Caki2 (cell line): ENCODE data around the gene ACAD10. TPM values are rescaled to one million over a fixed set of nuclear protein-coding genes. Genes with fewer than 3 reads are reported as not detected.
"Not testable (repeated sequence)": the region's sequence is repeated elsewhere in the genome, so short reads cannot be mapped to it uniquely, and the experiment has no call there.

Source experiments
- DNase-seq: peaks from one replicate; pipeline ENCODE4 v3.0.0-alpha.2; 2015; ENCODE audit warnings: low read depth
- in situ Hi-C: cut with HindIII; loops from 2 replicates; pipeline ENCODE4 v1.10.0; 2016; ENCODE audit warnings: low sequenced_read_pairs, low pct_unique_long_range_greater_than_20kb, mixed read lengths
- total RNA-seq: library from RNA; depleted of rRNA; stranded (reverse); fragments of >200 nt; shearing (Covaris generic); gene quantifications from 2 replicates; pipeline ENCODE4 v1.2.3, GENCODE V29; 2014; ENCODE audit warnings: low replicate concordance

ACAD10 gene
- total RNA-seq, 1 experiment from 2014 or later: 14.7 TPM

GRCh38 chr12:111684485-111685198 lies 1.2 kb upstream of the ACAD10 start:
- in situ Hi-C loops: loop anchor here (25.0 kb wide), 1 partner anchor 222 kb away; no protein-coding TSS in a partner anchor
- DNase-seq: not testable (repeated sequence)

GRCh38 chr12:111685322-111685810 lies 487 bp upstream of the ACAD10 start:
- no peak for DNase-seq
- in situ Hi-C loops: loop anchor here (25.0 kb wide), 1 partner anchor 223 kb away; no protein-coding TSS in a partner anchor

GRCh38 chr12:111686574-111687105 lies 787 bp downstream of the ACAD10 start:
- DNase-seq: no peak
- in situ Hi-C loops: loop anchor here (25.0 kb wide), 1 partner anchor 224 kb away; no protein-coding TSS in a partner anchor

GRCh38 chr12:111687255-111687654 lies 1.4 kb downstream of the ACAD10 start:
- DNase-seq: peak; percentile 5
- in situ Hi-C loops: loop anchor here (25.0 kb wide), 1 partner anchor 225 kb away; no protein-coding TSS in a partner anchor

GRCh38 chr12:111687952-111688351 lies 2.1 kb downstream of the ACAD10 start:
- in situ Hi-C loops: loop anchor here (25.0 kb wide), 1 partner anchor 226 kb away; no protein-coding TSS in a partner anchor
- DNase-seq: no peak

- no peak for DNase-seq
- in situ Hi-C loops: loop anchor here (25.0 kb wide), 1 partner anchor 229 kb away; no protein-coding TSS in a partner anchor
Observed at GRCh38 chr12:111691262-111691661, 5.4 kb downstream of the ACAD10 start.

- DNase-seq: no peak
- in situ Hi-C loops: loop anchor here (25.0 kb wide), 1 partner anchor 230 kb away; no protein-coding TSS in a partner anchor
Observed at GRCh38 chr12:111692575-111693210, 6.8 kb downstream of the ACAD10 start.

- in situ Hi-C loops: loop anchor here (25.0 kb wide), 1 partner anchor 232 kb away; no protein-coding TSS in a partner anchor
- DNase-seq: no peak
Observed at GRCh38 chr12:111693818-111694217, 8.0 kb downstream of the ACAD10 start.

GRCh38 chr12:111699962-111700361 lies 14.1 kb downstream of the ACAD10 start:
- in situ Hi-C loops: loop anchor here (25.0 kb wide), 1 partner anchor 238 kb away; no protein-coding TSS in a partner anchor
- no peak for DNase-seq

- in situ Hi-C loops: no loop called here
- DNase-seq: no peak
Observed at GRCh38 chr12:111705672-111706071, 19.8 kb downstream of the ACAD10 start.

- in situ Hi-C loops: no loop called here
- DNase-seq: no peak
Observed at GRCh38 chr12:111706145-111706544, 20.3 kb downstream of the ACAD10 start.

- in situ Hi-C loops: no loop called here
- peak; percentile 1 for DNase-seq
Observed at GRCh38 chr12:111715279-111715678, 29.4 kb downstream of the ACAD10 start.

GRCh38 chr12:111719316-111719715 lies 33.5 kb downstream of the ACAD10 start:
- DNase-seq, in situ Hi-C loops: not testable (repeated sequence)

GRCh38 chr12:111720457-111720856 lies 34.6 kb downstream of the ACAD10 start:
- in situ Hi-C loops: no loop called here
- DNase-seq: no peak

- in situ Hi-C loops, DNase-seq: not testable (repeated sequence)
Observed at GRCh38 chr12:111723646-111724360, 38.0 kb downstream of the ACAD10 start.

GRCh38 chr12:111728795-111729194 lies 42.9 kb downstream of the ACAD10 start:
- in situ Hi-C loops: no loop called here
- DNase-seq: no peak

GRCh38 chr12:111730420-111730819 lies 44.6 kb downstream of the ACAD10 start:
- DNase-seq: no peak
- in situ Hi-C loops: no loop called here

GRCh38 chr12:111732786-111733185 lies 46.9 kb downstream of the ACAD10 start:
- in situ Hi-C loops: no loop called here
- DNase-seq: no peak
